Chondrocyte (in vitro differentiated cells): ENCODE data around the gene PLXNC1. TPM values are rescaled to one million over a fixed set of nuclear protein-coding genes. Genes with fewer than 3 reads are reported as not detected.

Experiments used
- DNase-seq: peaks from one replicate; pipeline ENCODE4 v3.0.0; 2021; ENCODE audit warnings: mixed read lengths, low spot score
- H3K27ac Mint-ChIP-seq: one replicate; pipeline ENCODE4 v1.8.0; 2021; ENCODE audit warnings: mild to moderate bottlenecking, moderate library complexity, mixed read lengths; ENCODE audit not compliant: unreplicated experiment
- H3K27me3 Mint-ChIP-seq: 2 replicates; pipeline ENCODE4 v1.8.0; 2021; ENCODE audit warnings: low read depth, mixed read lengths
- H3K36me3 Mint-ChIP-seq: 2 replicates; pipeline ENCODE4 v1.8.0; 2021; ENCODE audit warnings: low read depth, mixed read lengths
- H3K4me1 Mint-ChIP-seq: 2 replicates; pipeline ENCODE4 v1.8.0; 2021; ENCODE audit warnings: low read depth, mild to moderate bottlenecking, mixed read lengths
- H3K4me3 Mint-ChIP-seq: one replicate; pipeline ENCODE4 v1.8.0; 2021; ENCODE audit warnings: mild to moderate bottlenecking, moderate library complexity, mixed read lengths; ENCODE audit not compliant: unreplicated experiment
- H3K9me3 Mint-ChIP-seq: 2 replicates; pipeline ENCODE4 v1.8.0; 2021; ENCODE audit warnings: low read depth, mixed read lengths
- CTCF ChIP-seq: fragments of 200-600 bp; sonication (generic); IDR thresholded peaks from 2 replicates; pipeline ENCODE4 v1.5.0; 2021; ENCODE audit warnings: antibody characterized with exemption, mild to moderate bottlenecking, moderate library complexity
- total RNA-seq: library from RNA; stranded (reverse); gene quantifications from 3 replicates; pipeline ENCODE4 v1.2.1, GENCODE V29; 2021

The PLXNC1 gene
- total RNA-seq, 1 donor from 2014 or later, result 0.67 TPM

GRCh38 chr12:94157981-94158411, 9.6 kb downstream of the PLXNC1 start:
- peaks cover 20% of the 10 kb centered on the region for H3K27me3 Mint-ChIP-seq

GRCh38 chr12:94158666-94159065, 10.3 kb downstream of the PLXNC1 start:
- Mint-ChIP-seq H3K36me3 (no peaks in the 10 kb centered on the region), H3K4me3 (no peak overlapping the region), H3K27me3 (peaks cover 13% of the 10 kb centered on the region), H3K4me1 (peaks cover 7% of the 10 kb centered on the region), H3K9me3 (no peaks in the 10 kb centered on the region), H3K27ac (no peak overlapping the region)
- DNase-seq, result no peak
- TF ChIP-seq CTCF, result no peak

More at GRCh38 chr12:94157981-94158411, 9.6 kb downstream of the PLXNC1 start:
- peaks cover 7% of the 10 kb centered on the region for H3K4me1 Mint-ChIP-seq
- no peaks in the 10 kb centered on the region for H3K36me3 Mint-ChIP-seq
- H3K9me3 Mint-ChIP-seq, result no peaks in the 10 kb centered on the region
- no peak overlapping the region for H3K4me3 Mint-ChIP-seq
- no peak overlapping the region for H3K27ac Mint-ChIP-seq
- no peak for TF ChIP-seq CTCF
- DNase-seq, result no peak

GRCh38 chr12:94162108-94162507, 13.7 kb downstream of the PLXNC1 start:
- no peak for DNase-seq
- no peaks in the 10 kb centered on the region for H3K9me3 Mint-ChIP-seq
- no peak overlapping the region for H3K4me3 Mint-ChIP-seq
- H3K27ac Mint-ChIP-seq, result no peak overlapping the region
- no peak for TF ChIP-seq CTCF
- H3K27me3 Mint-ChIP-seq, result peaks cover 7% of the 10 kb centered on the region
- H3K4me1 Mint-ChIP-seq, result peaks cover 10% of the 10 kb centered on the region
- H3K36me3 Mint-ChIP-seq, result no peaks in the 10 kb centered on the region

- DNase-seq, result no peak
- Mint-ChIP-seq H3K27ac (no peak overlapping the region), H3K36me3 (no peaks in the 10 kb centered on the region), H3K27me3 (peaks cover 20% of the 10 kb centered on the region), H3K4me3 (no peak overlapping the region), H3K4me1 (peaks cover 3% of the 10 kb centered on the region), H3K9me3 (no peaks in the 10 kb centered on the region)
- no peak for TF ChIP-seq CTCF
Observed at GRCh38 chr12:94163850-94164249, 15.5 kb downstream of the PLXNC1 start.

GRCh38 chr12:94165138-94165537, 16.8 kb downstream of the PLXNC1 start:
- Mint-ChIP-seq H3K4me3 (no peak overlapping the region), H3K4me1 (peaks cover 3% of the 10 kb centered on the region), H3K36me3 (no peaks in the 10 kb centered on the region), H3K27ac (no peak overlapping the region), H3K9me3 (no peaks in the 10 kb centered on the region), H3K27me3 (peaks cover 20% of the 10 kb centered on the region)
- DNase-seq, result no peak
- no peak for TF ChIP-seq CTCF
